ENCODE measurements around the gene TNFSF15.

Gene TNFSF15

DNA sequence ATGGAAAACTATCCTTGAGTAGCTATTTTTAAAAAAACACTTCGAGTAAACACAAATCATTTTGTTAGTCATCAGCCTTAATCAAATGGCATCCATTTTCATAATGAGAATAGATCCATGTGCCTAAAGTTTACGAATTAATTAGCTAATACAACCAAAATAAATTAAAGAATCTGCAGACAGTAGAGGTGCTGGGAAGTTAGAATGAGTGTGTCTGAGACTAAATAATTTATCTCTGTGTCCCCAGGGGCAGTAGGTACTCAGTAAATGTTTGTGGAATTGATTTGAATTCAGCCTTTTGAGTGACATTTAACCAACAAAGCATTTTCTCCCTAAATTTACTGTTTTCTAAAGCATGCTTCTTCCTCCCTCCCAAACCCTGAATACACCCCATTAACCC, 18.6 kb downstream of the TNFSF15 start:
- FAIRE-seq = no peak

DNA sequence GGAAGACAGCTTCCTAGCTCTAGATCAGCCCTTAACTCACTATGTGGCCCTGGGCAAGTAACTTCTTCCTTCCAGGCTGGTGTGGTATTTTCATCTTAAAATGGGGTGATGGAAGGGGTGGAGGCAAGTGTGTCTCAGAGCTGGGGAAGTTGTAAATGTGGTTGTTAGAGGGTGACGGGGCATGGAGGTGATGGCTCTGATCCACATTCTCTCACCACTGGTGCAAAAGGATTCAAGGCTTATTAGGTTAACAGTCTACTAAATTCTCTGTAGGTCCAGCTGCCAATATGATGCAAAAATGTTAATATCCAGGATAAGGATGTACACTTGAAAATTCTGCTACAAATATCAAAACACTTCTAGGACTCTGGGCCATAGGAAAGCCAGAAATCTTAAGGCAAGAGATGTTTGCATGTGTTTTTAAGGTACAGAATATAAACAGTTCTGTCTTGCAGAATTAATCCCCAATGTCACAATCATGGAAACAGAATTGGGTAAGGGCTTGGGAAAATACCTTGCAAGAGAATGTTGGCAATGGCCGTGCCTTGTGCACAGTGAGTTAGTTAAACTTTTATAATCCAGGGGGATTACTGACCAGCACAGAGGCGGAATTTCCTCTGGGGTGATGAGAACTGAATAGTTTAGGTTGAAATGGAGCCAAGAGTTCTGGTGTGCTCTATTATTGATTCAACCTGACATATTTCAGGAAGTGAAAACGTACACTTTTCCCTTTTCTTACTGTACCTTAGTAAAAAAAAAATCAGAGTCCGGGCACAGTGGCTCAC, 19.8 kb downstream of the TNFSF15 start:
- FAIRE-seq = no peak

DNA sequence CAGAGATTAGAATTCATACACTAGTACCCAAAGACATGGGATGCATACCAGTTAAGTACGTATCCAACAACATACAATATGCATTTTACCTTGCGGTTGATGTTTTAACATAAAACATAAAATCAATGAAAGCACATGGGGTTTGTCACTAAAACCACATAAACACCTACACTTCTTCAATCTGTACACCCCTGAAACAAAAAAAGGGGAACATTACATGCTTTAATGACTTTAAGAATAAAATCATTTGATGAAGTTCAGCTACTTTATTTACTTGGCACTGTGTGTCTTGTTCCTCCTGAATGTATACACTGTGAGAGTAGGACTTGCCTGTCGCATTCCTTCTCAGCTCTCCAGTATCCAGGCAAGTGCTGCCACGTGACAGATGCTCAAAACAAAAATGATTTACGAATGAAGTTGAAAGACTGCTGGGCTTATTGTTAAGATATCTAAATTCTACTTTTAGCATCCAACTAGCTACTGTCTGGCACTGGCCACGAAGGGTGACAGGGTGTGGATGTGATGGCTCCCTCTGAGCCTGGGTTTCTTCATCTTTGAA, 21.0 kb downstream of the TNFSF15 start:
- no peak for FAIRE-seq

DNA sequence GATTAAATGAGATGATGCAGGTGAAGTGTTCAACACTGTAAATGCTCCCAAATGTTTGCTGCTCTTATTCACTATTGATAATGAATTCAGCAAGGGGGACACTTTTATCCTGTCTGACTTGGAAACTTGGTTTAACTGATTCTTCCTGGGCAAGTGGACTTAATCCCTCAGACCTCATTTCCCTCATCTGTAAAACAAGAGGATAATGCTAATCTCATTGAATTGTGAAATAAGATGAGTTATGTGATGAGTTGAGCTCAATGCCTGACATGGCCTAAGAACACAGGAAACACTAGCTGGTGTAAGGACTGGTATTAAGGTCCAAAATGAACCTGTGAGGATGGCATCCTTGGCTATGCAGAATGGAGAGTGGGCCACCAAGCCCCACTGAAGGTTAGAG, 23.3 kb downstream of the TNFSF15 start:
- no peak for FAIRE-seq

DNA sequence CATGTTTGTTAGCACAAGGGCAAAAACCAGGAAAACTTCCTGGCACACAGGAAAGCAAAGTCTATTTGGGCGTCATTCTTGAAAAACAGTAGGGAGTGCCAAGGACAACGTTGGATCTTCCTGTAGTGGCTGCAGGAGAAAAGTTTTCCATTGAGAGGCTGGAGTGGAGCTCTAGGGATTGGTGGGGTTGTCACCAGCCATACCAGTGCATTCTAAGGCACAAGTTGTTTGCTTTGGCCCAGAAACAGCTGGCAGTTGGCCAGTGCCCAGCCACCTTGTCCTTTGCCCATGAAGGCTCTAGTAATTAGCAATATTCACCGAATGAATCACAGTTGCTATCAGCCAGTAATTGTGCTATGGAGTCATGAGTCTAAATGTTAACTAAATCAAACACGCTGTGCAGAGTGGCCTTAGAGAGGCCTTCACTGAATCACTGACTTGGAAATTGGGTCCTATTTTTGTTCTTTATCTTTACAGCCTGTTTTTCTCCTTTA, 26.4 kb downstream of the TNFSF15 start:
- no peak for FAIRE-seq

DNA sequence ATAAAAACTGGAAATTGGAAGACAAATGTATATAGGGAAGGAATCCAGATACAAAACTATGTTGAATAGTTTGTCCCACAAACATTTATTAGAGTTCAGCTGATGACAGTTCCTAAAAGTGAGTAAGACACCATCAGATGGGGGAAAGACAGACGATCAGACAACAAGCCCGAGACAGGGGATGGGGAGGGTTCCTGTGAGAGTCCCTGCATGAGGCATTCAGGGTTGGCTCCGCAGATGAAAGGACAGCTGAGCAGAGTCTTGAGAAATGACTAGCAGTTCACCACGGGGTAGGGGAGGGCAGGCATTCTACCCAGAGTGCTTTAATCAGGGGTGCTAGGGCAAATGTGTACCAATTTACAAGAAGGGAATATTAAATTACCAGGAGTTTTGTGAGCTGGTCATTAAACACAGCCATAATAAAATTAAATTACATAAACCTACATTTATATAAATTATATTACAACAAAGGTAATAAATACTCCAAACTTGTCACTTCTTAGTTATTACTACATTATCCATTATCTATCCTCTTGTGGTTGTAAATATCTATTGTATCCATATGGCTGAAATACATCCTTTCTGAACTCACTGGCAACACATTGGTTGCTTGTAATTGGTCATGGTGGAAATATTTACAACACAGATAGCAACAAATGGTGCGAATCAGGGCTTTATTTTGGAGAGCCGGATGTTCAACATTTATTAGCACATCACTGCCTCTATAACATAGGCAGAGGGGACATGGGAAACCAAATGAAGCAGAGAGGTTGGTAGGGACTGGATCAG, 27.8 kb downstream of the TNFSF15 start:
- no peak for FAIRE-seq

DNA sequence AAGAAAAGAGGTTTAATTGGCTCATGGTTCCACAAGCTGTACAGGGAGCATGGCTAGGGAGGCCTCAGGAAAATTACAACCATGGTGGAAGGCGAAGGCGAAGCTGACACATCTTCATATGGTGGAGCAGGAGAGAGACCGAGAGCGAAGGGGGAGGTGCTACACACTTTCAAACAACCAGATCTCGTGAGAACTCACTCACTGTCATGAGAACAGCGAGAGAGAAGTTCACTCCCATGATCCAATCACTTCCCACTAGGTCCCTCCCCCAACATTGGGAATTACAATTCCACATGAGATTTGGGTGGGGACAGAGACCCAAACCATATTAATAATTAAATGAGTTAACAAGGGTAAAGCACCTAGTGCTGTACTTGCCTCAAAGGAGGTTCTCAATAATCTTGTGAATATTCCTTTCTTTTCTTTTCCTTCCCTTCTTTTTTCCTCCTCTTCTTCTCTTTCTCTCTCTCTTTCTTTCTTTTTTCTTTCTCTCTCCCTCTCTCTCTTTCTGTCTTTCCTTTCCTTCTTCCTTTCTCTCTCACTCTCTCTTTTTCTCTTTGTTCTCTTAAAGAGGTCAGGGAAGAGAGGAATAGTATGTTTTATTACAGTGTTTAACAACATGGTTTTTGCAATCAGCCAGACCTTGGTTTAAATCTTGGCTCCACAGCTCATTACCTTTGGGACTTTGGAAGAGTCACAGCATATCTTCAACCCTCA, 29.0 kb downstream of the TNFSF15 start:
- no peak for FAIRE-seq

DNA sequence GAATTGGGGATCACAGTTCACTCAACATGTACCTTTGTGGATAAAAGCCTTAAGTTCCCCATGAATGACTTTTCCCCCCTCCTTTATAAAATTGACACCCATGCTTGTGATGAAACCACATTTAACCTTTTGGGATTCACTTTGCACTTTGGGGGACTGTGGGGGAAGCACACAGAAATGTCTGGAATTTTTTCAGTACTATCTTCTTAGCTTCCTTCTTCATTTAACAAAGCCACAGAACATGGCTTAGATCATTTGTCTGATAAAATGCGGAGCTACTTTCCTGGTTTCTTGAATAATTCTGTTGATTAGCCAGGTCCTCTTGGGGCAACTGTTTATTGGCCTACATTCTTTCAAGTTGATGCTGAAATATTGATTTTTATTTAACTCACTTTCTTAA, 29.9 kb downstream of the TNFSF15 start:
- FAIRE-seq = no peak

DNA sequence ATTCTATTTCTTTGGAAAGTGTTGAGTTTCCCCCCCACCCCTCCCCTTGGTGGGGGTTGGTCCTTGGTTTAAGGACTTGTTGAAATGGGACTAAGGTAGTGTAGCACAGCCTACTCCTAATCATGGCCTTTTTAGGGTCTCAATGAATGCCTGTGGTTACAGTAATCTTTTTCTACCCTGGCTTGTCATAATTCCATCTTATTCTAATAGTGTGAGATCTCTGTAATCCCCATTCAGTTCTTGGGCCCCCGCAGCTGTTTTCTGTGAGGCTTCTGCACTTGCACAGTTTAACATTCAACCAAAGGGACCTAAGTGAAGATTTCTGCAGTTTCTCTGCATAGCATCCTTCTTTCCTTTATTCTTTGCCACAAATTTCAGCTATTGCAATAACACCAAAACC, 30.7 kb downstream of the TNFSF15 start:
- no peak for FAIRE-seq

DNA sequence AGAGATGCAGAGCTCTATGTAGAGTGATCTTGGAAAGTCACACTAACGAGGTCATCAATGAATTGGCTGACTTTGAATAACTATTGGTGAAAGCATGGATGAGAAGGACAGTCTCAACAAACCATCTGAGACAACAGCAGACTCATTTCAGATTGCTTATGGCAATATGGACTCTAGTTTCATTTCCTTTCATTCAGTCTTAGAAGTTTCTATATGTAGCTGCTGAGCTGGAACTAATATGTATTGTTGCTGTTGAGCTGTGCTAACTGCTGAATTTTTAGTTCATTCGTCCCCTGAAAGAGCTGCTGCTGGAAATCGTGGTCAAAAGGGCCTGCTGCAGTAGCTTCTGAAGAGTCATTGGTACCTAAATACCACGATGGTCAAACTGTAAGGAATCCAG, 31.3 kb downstream of the TNFSF15 start:
- FAIRE-seq = no peak

DNA sequence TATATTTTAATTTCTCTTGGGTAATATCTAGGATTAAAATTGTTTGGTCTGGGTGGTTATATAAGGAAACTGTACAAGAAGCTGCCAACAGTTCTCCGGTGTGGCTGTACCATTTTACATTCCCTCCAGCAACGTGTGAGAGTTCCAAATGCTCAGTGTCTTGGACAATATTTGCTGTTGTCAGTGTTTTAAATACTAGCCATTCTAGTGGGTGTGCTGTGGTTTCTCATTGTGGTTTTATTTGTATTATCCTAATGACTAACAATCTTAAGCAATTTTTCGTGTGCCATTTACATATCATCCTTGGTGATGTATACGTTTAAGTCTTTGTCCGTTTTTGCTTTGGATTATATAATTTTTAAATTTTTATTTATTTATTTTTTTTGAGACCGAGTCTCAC, 34.0 kb downstream of the TNFSF15 start:
- FAIRE-seq = no peak

DNA sequence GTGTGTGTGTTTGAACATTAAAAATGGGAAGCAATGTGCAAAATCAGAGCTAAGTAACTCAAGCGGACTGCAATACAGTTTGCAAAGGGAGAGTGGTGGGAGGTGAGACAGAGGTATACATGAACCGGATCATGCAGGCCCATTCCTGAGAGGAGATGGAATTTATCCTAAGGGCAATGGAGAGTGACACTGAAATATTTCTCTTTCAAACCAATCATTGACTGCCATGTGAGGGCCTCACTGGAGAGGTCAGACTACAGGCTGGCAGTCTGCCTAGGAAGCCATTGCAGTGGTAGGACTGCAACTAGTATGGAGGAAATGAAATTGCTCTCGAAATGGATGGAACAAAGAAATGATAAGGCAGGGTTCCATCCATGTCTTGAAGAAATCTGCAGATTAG, 34.8 kb downstream of the TNFSF15 start:
- FAIRE-seq = no peak

DNA sequence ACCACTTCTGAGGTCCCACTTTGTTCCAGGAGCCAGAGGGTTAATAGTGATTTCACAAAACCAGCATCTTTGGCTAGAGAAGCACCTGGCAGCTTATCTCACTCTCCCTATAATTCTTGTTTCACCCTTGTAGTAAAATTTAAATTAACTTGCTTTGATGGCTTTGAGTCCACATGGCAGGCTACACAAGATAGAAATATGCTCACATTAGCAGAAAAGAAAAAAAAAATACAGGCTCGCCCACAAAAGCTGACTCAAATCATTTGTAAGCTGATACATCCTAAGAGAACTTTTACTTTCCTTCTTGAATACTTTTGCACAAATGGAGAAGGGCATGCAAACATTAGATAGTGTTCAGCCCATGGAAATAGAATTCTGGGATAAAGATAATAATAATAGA, 36.2 kb downstream of the TNFSF15 start:
- no peak for FAIRE-seq

DNA sequence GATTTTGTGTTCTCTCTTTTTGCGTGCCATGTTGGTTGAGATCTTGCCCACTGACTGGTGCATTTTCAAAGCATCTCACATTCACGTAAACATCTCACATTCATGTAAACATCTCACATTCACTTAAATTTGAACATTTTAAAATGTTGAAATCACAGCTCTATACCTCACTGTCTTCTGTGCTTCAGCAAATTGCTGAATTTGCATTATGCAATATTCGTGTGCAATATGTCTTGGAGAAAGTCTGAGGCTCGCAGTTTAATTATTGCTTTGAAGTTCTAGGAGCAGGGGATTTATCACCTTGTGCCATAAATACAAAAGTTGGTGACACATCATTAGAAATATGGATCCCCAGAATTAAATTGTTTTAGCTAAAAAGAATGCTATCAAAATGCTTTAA, 42.6 kb downstream of the TNFSF15 start:
- FAIRE-seq = no peak

DNA sequence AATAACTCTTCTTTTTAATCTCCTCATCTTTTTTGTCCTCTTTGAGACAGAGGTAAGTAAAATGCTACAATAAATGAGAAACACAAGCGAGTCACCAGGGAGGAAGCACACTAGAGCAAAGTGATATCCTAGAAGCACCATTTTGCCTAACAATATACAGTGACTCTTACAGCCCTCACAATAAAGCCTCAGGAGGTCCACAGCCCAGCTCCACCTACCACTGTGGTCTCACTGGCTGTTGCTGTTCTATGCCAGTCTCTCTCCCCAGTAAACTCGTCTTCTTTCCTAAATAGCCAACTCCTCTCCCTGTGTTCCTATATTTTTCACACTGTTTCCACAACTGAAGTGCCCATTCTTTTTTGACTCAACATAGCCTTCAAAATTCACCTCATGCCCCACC, 44.3 kb downstream of the TNFSF15 start:
- FAIRE-seq = no peak

DNA sequence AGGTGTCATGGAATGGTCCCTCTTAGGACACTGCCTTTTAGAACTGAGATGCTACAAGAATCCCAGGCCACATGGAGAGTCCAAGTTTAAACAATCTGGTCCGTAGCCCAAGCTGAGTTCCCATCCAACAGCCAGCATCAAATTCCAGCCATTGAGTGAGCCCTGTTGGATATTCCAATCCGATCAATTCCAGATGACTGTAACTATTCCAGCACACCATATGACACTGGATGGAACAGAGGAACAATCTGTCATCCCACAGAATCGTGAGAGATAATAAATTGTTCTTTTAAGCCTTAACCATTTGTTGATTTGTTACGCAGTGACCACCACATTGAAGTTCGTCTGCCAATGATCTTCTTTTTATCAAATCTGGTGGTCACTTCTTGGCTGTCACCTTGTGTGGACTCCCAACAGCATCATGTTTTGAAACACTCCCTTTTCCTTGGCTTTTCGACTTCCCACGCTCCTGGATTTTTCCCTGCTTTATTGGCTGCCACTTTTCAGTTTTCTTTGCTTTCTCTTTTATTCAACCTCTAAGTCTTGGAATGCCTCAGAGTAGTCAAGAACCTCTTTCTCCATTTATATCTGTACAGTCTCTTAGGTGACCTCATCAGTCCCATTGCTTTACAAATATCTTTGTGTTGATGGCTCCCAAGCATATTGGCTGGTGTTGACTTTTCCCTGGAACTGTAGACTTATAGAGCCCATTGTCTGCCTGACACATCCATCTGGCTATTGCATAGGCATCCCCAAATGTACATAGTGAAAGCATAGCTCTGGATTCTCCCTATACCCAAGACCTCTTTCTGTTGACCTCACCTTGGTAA, 46.1 kb downstream of the TNFSF15 start:
- FAIRE-seq = no peak

DNA sequence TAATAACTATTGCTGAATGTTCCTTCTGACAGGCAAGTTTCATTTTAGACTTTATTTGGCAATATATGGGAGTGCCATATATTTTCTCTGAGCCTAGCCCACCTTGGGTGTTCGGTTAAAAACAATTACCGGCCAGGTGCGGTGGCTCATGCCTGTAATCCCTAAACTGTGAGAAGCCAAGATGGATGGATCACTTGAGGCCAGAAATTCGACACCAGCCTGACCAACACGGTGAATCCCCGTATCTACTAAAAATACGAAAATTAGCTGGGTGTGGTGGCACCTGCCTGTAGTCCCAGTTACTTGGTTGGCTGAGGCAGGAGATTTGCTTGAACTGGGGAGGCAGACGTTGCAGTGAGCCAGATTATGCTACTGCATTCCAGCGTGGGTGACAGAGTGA, 47.9 kb downstream of the TNFSF15 start:
- no peak for FAIRE-seq

DNA sequence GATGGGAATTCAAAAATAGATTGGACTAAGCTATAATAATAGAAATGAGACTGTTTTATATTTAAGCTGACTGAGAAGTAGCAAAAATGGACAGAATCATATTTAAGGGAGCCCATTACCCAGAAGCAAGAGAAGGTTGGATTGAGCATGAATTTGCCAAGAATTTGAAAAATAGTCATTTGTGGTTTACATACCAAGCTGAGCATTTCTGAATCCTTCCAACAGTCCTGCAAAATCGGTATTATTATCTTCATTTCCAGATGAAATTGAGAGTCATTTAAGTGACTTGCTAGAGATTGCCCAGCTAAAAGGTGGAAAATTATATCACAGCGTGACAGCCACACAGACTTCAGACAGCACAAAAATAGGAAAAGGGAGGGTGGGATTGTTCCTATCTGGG, 48.4 kb downstream of the TNFSF15 start:
- FAIRE-seq = no peak

DNA sequence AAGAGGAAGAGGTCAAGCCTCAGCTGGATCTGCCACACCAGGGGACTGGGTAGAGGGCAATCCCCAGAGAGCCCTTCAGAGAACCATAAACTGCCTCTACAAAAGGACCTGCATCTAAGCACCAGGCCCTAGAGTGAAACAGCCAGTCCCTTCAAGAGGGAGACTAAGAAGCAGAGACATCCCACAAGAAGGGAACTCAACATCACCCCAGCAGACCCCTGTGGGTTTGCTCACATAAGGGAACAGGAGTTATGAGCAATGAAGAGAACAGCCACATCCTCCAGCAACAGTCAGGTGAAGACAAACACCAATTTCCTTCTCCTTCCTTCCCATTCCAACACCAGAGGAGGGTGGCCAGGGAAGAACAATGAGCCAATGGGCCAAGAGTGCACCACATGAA, 48.9 kb downstream of the TNFSF15 start:
- no peak for FAIRE-seq

DNA sequence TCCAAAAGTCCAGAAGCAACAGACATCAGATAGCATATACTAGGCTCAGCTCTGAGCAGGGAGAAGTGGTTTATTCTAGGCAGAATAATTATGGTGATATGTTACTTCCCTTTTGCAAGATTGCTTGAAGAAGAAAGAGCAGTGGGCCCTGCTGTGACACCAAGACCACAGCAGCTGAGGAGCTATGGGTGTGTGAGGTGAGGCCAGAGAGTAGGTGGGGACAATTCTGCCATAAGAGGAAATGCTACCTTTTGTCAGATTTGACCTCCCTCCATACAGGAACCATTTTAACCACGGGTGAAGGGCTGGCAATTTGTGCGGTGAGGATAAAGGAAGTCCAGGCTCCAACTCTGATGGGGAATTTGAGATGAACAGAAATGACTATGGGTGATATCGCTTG, 51.3 kb downstream of the TNFSF15 start:
- no peak for FAIRE-seq

DNA sequence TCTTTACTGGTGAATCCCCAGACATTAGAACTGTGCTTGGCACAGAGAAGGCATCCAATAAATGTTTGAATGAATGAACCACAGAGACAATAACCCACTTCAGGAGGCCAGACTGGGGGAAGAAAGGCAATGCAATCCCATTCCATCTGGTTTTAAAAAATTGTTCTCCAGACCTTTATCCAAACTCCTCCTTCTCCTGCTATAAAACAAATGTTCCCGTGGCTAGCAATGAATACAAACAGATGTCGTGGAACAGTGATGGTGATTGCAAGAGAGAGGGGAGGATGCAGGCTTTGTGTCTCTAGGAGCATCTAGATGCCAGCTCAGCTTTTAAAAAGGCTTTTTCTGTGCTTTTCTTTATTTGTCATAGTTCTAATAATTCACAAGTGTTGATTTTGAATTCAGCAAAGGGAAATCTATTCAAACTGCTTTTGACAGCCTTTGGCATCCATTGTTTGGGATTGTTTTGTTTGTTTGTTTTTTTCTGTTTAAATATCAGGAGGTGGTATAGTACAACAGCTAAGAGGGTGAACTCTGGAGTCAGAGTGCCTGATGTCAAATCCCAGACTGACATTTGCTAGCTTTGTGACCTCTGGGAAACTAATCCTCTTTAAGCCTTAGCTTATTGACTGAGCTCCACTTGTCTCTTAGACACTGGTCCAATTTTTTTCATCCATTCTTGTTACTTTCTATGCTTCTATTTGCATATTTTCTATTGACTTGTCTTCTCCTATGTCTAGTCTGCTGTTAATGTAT, 59.1 kb downstream of the TNFSF15 start:
- no peak for FAIRE-seq
